K562 (cell line): ENCODE measurements around the gene KLK8. TPM values are rescaled to one million over a fixed set of nuclear protein-coding genes. Genes with fewer than 3 reads are reported as not detected.

Source experiments
- ATAC-seq: fragments of 200-7000 bp; cut with Tn5 transposase; 3 replicates; pipeline ENCODE4 v1.9.1; 2020; ENCODE audit warnings: moderate library complexity
- BruUV-seq: library from RNA; stranded (reverse); fragments of 400-500 nt; replicated peaks from 2 replicates; lab custom pipeline; 2021; lab: Mats Ljungman, UMichigan
- CTCF ChIA-PET: fragments of 300-600 bp; formaldehyde crosslinking; extraction: SDS; loops from one replicate; lab custom pipeline; 2021; ENCODE audit warnings: low intra/inter-chr PET ratio; lab: Yijun Ruan, JAX
- POLR2A ChIA-PET: fragments of 300-600, 350-650 bp; sonication (Branson Sonifier 250); formaldehyde crosslinking; extraction: SDS; loops from one replicate; lab custom pipeline; 2021; ENCODE audit warnings: antibody characterized with exemption, inconsistent platforms; lab: Yijun Ruan, JAX
- DNase-seq, 4 experiments: peaks; one replicate each; pipeline versions ENCODE4 v3.0.0 to v3.0.0-alpha.2; 2011 to 2018; ENCODE audit warnings: low spot score in 3 of 4, mixed read lengths in 3 of 4; ENCODE audit errors: extremely low read depth in 1 of 4
- FAIRE-seq: peaks from 2 replicates; lab custom pipeline; 2011; peaks lifted over from hg19 to GRCh38; lab: Jason Lieb, UNC
- H2AFZ ChIP-seq: 2 replicates; pipeline ENCODE4 v1.6.0; 2011; ENCODE audit warnings: low read depth, low read length, control low read depth, inconsistent platforms
- H3K27ac ChIP-seq: fragments of 200-600 bp; 3 replicates; pipeline ENCODE4 v1.8.0; 2011; ENCODE audit warnings: low read depth, mild to moderate bottlenecking, control low read depth, inconsistent platforms, low read length, moderate library complexity, mixed read lengths; ENCODE audit errors: extremely low read depth
- H3K27me3 ChIP-seq, 2 experiments: fragments of 300-600 bp in 1 of 2; 2 replicates in 1 of 2; 3 replicates in 1 of 2; pipeline versions ENCODE4 v1.6.0 to v1.8.0; 2011; ENCODE audit warnings: inconsistent platforms in 2 of 2, low read length in 2 of 2, mild to moderate bottlenecking in 1 of 2, mixed read lengths in 1 of 2, moderate library complexity in 1 of 2; ENCODE audit not compliant: control insufficient read depth in 2 of 2, insufficient read depth in 2 of 2
- H3K36me3 ChIP-seq: fragments of 300-600 bp; 3 replicates; pipeline ENCODE4 v1.8.0; 2011; ENCODE audit warnings: mild to moderate bottlenecking, low read length, inconsistent platforms; ENCODE audit not compliant: control insufficient read depth, insufficient read depth
- H3K4me1 ChIP-seq, 2 experiments: fragments of 200-600 bp in 1 of 2; replicated peaks in 1 of 2; 2 replicates in 1 of 2; 3 replicates in 1 of 2; pipeline versions ENCODE4 v1.5.1 to v1.8.0; 2011; ENCODE audit warnings: inconsistent platforms in 2 of 2, low read length in 2 of 2, mild to moderate bottlenecking in 1 of 2, mixed read lengths in 1 of 2, moderate library complexity in 1 of 2; ENCODE audit not compliant: control insufficient read depth in 2 of 2, insufficient read depth in 2 of 2
- H3K4me2 ChIP-seq: 2 replicates; pipeline ENCODE4 v1.6.1; 2011; ENCODE audit warnings: low read length, control low read depth, inconsistent platforms, mixed read lengths; ENCODE audit not compliant: insufficient read depth
- H3K4me3 ChIP-seq: fragments of 200-600 bp; sonication (generic), shearing (Covaris generic); 2 replicates; pipeline ENCODE4 v1.5.1; 2016; ENCODE audit warnings: control low read depth, inconsistent platforms
- H3K79me2 ChIP-seq: fragments of 200-600 bp; 3 replicates; pipeline ENCODE4 v1.8.0; 2011; ENCODE audit warnings: low read length, inconsistent platforms; ENCODE audit not compliant: control insufficient read depth, insufficient read depth
- H3K9ac ChIP-seq, 2 experiments: 2 replicates each; pipeline versions ENCODE4 v1.6.0 to v1.6.1; 2011; ENCODE audit warnings: low read depth in 2 of 2, low read length in 2 of 2, control low read depth in 1 of 2, inconsistent platforms in 1 of 2, mild to moderate bottlenecking in 1 of 2, mixed read lengths in 1 of 2; ENCODE audit not compliant: insufficient read depth in 1 of 2
- H3K9me1 ChIP-seq: one replicate; pipeline ENCODE4 v1.6.0; 2011; ENCODE audit warnings: inconsistent platforms, mild to moderate bottlenecking, low read length, moderate library complexity; ENCODE audit not compliant: control insufficient read depth, insufficient read depth
- H3K9me3 ChIP-seq: replicated peaks from 2 replicates; pipeline ENCODE4 v1.5.1; 2011; ENCODE audit warnings: low read depth, low read length, inconsistent platforms; ENCODE audit not compliant: control insufficient read depth, insufficient read depth
- H4K20me1 ChIP-seq: replicated peaks from 2 replicates; pipeline ENCODE4 v1.6.1; 2011; ENCODE audit warnings: low read length, inconsistent platforms, mixed read lengths; ENCODE audit not compliant: control insufficient read depth, insufficient read depth
- BRD4 ChIP-seq: fragments of 200-600 bp; sonication (generic); IDR thresholded peaks from 2 replicates; pipeline ENCODE4 v1.6.1; 2017; ENCODE audit warnings: inconsistent platforms
- IRF2 ChIP-seq: sonication (generic); formaldehyde crosslinking; IDR thresholded peaks from 2 replicates; pipeline ENCODE4 v1.8.1; 2022; ENCODE audit warnings: mild to moderate bottlenecking, missing genetic modification reagents
- MCM7 ChIP-seq, 2 experiments: fragments of 450-650 bp; IDR thresholded peaks; 2 replicates each; pipeline ENCODE4 v1.6.1; 2016 to 2018
- PRMT5 ChIP-seq: sonication (generic); formaldehyde crosslinking; IDR thresholded peaks from 2 replicates; pipeline ENCODE4 v1.5.0; 2020; ENCODE audit warnings: missing genetic modification reagents
- PYGO2 ChIP-seq: fragments of 450-650 bp; IDR thresholded peaks from 2 replicates; pipeline ENCODE4 v1.6.1; 2016; ENCODE audit warnings: mild to moderate bottlenecking, missing genetic modification characterization, moderate library complexity, missing compliant biosample characterization
- SFPQ ChIP-seq: fragments of 200-400 bp; formaldehyde crosslinking; IDR thresholded peaks from 2 replicates; pipeline ENCODE4 v1.6.1; 2017; ENCODE audit warnings: mild to moderate bottlenecking, low read depth, low read length, moderate library complexity
- SMARCE1 ChIP-seq: fragments of 450-650 bp; IDR thresholded peaks from 2 replicates; pipeline ENCODE4 v1.7.1; 2016; ENCODE audit warnings: mild to moderate bottlenecking
- TAF7 ChIP-seq: fragments of 450-650 bp; IDR thresholded peaks from 2 replicates; pipeline ENCODE4 v1.6.1; 2016; ENCODE audit warnings: missing genetic modification characterization, missing compliant biosample characterization
- THAP12 ChIP-seq: fragments of 250-450 bp; sonication (Bioruptor Pico); IDR thresholded peaks from 2 replicates; pipeline ENCODE4 v1.9.0; 2021; ENCODE audit warnings: mild to moderate bottlenecking, inconsistent platforms
- WGBS: fragments of 100-300 bp; shearing (Covaris generic); methylation state at CpG from one replicate; pipeline ENCODE4 v1.1.6; 2016; ENCODE audit warnings: low coverage, mixed read lengths; ENCODE audit not compliant: insufficient coverage; ENCODE audit errors: missing lambda C conversion rate; 5-methylcytosine and 5-hydroxymethylcytosine counted together
- in situ Hi-C: fragments of 300-500 bp; cut with MboI; formaldehyde crosslinking; loops from 4 replicates; pipeline ENCODE4 v1.15.0; 2018; ENCODE audit warnings: inconsistent platforms, mixed read lengths
- intact Hi-C: fragments of 100-400 bp; cut with micrococcal nuclease; formaldehyde crosslinking; loops from 2 replicates; pipeline ENCODE4 v1.14.2; 2022
- polyA plus RNA-seq, 8 experiments: library from polyadenylated mRNA; depleted of rRNA in 4 of 8; stranded (reverse) in 5 of 8; unstranded in 3 of 8; fragments of >200 nt; fragmentation: Nextera tagmentation in 2 of 8; fragmentation: Illumina TruSeq in 1 of 8; extraction: Ambion mirVana in 2 of 8; extraction: Trizol in 1 of 8; gene quantifications; 2 replicates each; pipeline versions ENCODE4 v1.2.1 to v1.2.3, GENCODE V29; 2011 to 2014; ENCODE audit warnings: inconsistent platforms in 1 of 8, missing spikeins in 1 of 8
- total RNA-seq, 7 experiments: library from RNA; depleted of rRNA in 6 of 7; stranded (reverse); fragments of >200 nt in 6 of 7; fragmentation: Illumina TruSeq in 2 of 7; extraction: Trizol in 2 of 7; gene quantifications; 2 replicates each; pipeline versions ENCODE4 v1.2.1 to v1.2.3, GENCODE V29; 2011 to 2021; ENCODE audit warnings: low replicate concordance in 1 of 7

KLK8 gene
- total and polyA plus RNA-seq, 9 of the 15 experiments (the other 6 are each of a cell fraction or from before 2014, with no cell fraction given): 0.37 to 1.7 (median 0.76) TPM

- no peak for TF ChIP-seq PYGO2 (tag)
- TF ChIP-seq SMARCE1: no peak
- no peak for TF ChIP-seq SFPQ
- no peak for TF ChIP-seq THAP12 (CRISPR knock-in tag)
- TF ChIP-seq PRMT5 (CRISPR knock-in tag): no peak
- TF ChIP-seq MCM7 (IDR thresholded peaks at IDR 0.05): no peak
Measured at GRCh38 chr19:50952910-50953309, 48.5 kb downstream of the KLK8 start, which contains the start of gene KLK5 (continued).

GRCh38 chr19:50949861-50950260 is 51.5 kb downstream of the KLK8 start:
- Histone ChIP-seq H3K79me2 (no peaks in the 10 kb centered on the region), H3K4me2 (no peak overlapping the region), H4K20me1 (no peaks in the 10 kb centered on the region), H3K9me3 (no peaks in the 10 kb centered on the region), H2AFZ (no peak overlapping the region), H3K27me3 (peaks cover 13 to 30% of the 10 kb centered on the region in 2 experiments; a peak in 4 of 5 replicates), H3K9me1 (no peaks in the 10 kb centered on the region), H3K9ac (no peak overlapping the region), H3K4me1 (peaks cover 0 to 8% of the 10 kb centered on the region in 2 experiments; a peak in 2 of 5 replicates), H3K4me3 (no peak overlapping the region), H3K36me3 (no peaks in the 10 kb centered on the region), H3K27ac (no peak overlapping the region)
- ChIA-PET POLR2A (interaction anchor here (0.5 kb wide), 1 partner anchor 145 kb away, joined by 3 read pairs; no protein-coding TSS in a partner anchor), CTCF (no interaction called here)
- intact Hi-C loops: no loop called here
- 31% methylated on average over 14 of the region's 19 CpGs for WGBS
- TF ChIP-seq BRD4 (no peak), IRF2 (CRISPR knock-in tag) (no peak), TAF7 (tag) (no peak)
- FAIRE-seq (no peak), DNase-seq (no peak), ATAC-seq (no peak)
- in situ Hi-C loops: no loop called here
- BruUV-seq: no TSS peak
